Astrocyte of the cerebellum (primary cell): ENCODE measurements around the gene MOCS1.
A peak's percentile ranks its signal among the peaks of the same experiment; 100 is the strongest.

Experiments used
- DNase-seq: peaks from one replicate; pipeline ENCODE4 v3.0.0-alpha.2; 2011; ENCODE audit warnings: low read depth
- H3K4me3 ChIP-seq: 2 replicates; pipeline ENCODE4 v1.5.1; 2011; ENCODE audit warnings: mild to moderate bottlenecking, low read depth, low read length, moderate library complexity
- CTCF ChIP-seq: IDR thresholded peaks from 2 replicates; pipeline ENCODE4 v1.5.1; 2012; ENCODE audit warnings: low read length, low read depth, moderate library complexity, mild to moderate bottlenecking; ENCODE audit errors: missing control alignments
- in situ Hi-C: cut with HindIII; loops from 2 replicates; pipeline ENCODE4 v1.10.0; 2017; ENCODE audit warnings: low sequenced_read_pairs

The MOCS1 gene

DNA sequence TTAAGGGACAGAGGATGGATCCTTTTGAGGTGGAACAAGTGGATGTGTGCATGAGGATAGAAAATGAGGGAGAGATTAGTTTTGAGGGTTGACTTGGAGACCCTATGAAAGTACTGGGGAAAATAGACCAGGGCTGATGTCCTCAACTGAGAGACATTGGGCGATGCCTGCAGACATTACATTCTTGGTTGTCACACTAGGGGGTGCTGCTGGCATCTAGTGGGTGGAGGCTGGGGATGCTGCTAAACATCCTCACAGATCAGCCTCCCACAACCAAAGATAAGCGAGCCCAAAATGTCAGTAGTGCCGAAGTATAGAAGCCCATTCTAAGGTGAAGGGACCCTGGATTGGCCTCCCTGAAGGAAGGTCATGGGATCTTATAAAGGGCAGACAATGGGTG lies 63.3 kb downstream of the MOCS1 start:
- in situ Hi-C loops, result no loop called here
- DNase-seq, result no peak
- no peak for TF ChIP-seq CTCF
- H3K4me3 ChIP-seq, result no peak overlapping the region

GRCh38 chr6:39867592-39867991 lies 66.7 kb downstream of the MOCS1 start:
- TF ChIP-seq CTCF, result peak; percentile 17
- no peak overlapping the region for H3K4me3 ChIP-seq
- in situ Hi-C loops, result no loop called here
- no peak for DNase-seq

DNA sequence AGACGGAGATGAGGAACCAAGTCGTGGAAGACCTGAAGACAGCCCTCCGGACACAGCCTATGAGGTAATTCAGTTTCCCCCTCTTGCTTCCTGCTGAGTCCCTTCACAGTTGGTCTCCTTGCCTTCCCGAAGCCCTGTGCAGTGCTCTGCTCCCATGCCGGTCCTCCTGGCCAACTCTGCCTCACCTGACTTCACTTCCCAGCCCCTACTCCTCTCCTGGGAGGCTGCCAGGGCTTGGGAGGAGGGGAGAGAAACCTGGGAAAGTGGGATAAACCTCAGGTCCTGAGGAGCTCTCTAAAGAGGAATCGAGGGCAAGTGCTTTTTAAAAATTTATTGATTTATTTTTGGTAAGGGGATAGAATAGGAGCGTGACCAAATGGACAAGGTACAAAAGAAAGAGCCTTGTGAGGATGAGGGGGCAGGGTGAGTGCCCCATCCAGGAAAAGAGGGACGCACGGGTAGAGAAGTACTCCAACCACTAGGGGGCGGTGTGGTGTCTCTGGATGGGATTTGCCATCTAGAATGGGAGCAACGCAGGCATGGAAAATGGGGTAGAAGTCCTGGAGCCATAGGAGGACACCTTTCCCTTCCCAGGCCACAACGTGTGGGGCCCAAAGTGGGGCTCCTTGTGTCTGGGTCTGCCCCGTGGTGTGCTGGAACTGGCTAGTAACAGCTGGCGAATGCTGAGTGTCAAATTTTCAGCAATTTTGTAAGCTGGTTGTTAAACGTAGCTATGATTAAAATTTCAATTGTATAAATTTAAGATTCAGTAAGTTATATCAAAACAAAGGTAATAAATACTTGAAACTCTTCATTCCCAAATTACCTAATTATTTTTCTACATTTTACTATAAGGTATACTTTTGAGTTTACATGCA lies 69.0 kb downstream of the MOCS1 start:
- in situ Hi-C loops, result no loop called here
- TF ChIP-seq CTCF, result peak; percentile 73
- DNase-seq, result no peak
- H3K4me3 ChIP-seq, result no peak overlapping the region

- no peak for TF ChIP-seq CTCF
- no peak for DNase-seq
- no peak overlapping the region for H3K4me3 ChIP-seq
- in situ Hi-C loops, result no loop called here
Measured at GRCh38 chr6:39861663-39862062, 72.6 kb downstream of the MOCS1 start.

DNA sequence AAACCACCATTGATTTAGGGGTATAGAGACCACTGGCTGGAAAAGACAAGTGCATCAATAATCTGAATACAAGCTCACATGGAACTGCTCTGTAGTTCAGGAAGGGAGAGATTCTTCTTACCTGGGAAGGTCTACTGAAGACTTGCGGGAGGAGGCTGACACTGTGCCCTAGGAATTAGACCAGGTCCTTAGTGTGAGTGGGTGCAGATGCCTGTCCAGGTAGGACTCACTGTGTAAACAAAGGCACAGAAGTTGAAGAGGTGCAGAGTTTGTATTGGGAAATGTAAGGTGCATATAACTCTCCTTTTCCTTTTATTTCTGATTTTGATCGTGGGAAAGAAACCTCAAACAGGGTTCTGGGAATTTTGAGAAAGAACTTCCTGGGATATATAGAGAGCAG lies 75.2 kb downstream of the MOCS1 start:
- in situ Hi-C loops, result no loop called here
- no peak for TF ChIP-seq CTCF
- no peak for DNase-seq
- H3K4me3 ChIP-seq, result no peak overlapping the region

DNA sequence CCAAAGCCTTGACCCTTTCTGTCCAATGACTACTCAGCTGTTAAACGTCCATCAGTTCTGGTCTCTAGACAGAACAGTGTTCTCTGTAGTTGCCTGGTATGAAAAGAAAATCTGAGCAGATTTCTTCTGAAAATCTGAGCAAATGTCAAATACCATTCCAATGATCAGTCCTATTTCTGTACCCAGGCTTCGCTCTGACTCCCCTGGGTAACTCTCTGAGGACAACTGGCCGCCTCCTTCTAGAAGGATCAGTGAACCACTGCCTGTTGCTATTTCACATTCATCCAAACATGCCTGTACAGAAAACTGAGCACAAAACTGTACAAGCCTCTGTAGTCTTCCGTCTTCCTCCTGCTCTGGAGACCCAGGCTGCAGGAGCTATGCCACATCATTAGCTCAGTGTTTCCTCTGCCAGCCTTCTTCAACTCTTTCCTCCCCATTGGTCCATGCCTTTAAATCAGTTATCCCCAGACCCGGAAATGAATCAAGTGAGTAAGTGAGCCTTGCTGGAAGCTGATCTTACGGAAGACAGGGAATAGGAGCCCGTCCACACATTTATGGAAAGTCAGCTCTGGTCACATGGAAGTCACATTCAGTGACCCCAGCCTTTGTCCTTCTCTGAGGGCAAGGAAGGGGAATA lies 78.8 kb downstream of the MOCS1 start:
- TF ChIP-seq CTCF, result no peak
- no peak overlapping the region for H3K4me3 ChIP-seq
- no peak for DNase-seq

More for the DNA sequence above, 78.8 kb downstream of the MOCS1 start:
- in situ Hi-C loops, result no loop called here
